Tongue (tissue), 2 donors: ENCODE data around the gene OCSTAMP. TPM values are rescaled to one million over a fixed set of nuclear protein-coding genes. Genes with fewer than 3 reads are reported as not detected.
A peak's percentile ranks its signal among the peaks of the same experiment; 100 is the strongest.

Experiments
- DNase-seq: peaks from one replicate; pipeline ENCODE4 v3.0.0-alpha.2; 2015
- total RNA-seq: library from RNA; depleted of rRNA; stranded (reverse); fragments of >200 nt; gene quantifications from one replicate; pipeline ENCODE4 v1.2.3, GENCODE V29; 2014

OCSTAMP gene
- not detected for total RNA-seq

- DNase-seq, result no peak
Measured at GRCh38 chr20:46550461-46550860, at the start of gene OCSTAMP. TSS of gene OCSTAMP (minus strand) at chr20:46550654. CDS start at chr20:46550560, 94 bp downstream.

DNA sequence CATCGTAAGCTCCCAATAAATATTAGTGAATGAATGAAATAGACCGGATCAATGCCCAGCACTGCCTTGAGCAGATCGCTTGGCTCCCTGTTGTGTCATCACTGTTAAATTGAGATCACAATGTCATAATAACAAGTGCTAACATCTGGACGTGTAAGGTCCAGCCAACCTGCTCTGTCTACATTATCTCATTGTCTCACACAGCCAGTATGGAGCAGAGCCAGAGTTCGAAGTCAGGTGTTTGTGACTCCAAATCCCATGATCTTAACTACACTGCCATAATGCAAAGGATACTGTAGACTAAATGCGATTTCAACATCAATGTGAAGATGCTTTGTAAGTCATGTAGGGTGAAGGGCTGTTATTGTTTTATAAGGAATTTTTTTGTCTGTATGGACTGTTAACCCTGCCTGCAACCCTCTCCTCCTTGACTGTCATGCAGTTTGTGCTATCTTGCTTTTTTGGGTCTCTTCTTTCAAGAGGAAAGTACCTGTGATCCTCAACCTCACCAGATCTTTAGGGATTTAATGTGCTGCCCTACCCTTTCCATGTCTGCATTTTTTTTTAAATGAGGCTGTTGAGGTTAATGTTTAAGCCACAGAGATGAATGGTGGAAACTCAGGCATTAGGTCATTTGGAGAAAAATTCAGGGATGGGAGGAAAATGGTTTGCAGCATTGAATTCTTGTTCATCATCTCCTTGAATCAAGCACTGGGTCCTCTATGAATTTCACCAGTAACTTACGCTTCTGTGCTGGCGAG, 49.0 kb upstream of the OCSTAMP start:
- peak; percentile 7 for DNase-seq

DNA sequence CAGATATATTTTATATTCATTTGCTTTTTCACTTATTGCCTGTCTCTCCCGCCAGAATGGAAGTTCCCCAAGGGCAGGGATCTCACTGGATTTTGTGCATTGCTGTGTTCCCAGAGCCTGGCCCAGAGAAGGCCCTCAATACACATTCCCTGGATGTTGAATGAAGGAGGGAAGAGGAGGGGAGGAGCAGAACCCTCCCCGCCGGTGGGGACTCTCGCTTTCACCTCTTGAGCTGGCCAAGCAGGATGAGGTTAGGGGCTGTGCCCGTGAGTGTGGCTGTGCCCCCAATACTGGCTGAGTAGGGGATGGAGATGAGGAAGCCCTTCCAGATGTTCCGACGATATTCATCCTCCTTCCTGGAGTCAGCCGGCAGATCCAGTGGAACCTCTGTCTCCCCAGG, 45.5 kb upstream of the OCSTAMP start:
- DNase-seq, result no peak

- no peak for DNase-seq
Measured at GRCh38 chr20:46594725-46595124, 44.3 kb upstream of the OCSTAMP start.

DNA sequence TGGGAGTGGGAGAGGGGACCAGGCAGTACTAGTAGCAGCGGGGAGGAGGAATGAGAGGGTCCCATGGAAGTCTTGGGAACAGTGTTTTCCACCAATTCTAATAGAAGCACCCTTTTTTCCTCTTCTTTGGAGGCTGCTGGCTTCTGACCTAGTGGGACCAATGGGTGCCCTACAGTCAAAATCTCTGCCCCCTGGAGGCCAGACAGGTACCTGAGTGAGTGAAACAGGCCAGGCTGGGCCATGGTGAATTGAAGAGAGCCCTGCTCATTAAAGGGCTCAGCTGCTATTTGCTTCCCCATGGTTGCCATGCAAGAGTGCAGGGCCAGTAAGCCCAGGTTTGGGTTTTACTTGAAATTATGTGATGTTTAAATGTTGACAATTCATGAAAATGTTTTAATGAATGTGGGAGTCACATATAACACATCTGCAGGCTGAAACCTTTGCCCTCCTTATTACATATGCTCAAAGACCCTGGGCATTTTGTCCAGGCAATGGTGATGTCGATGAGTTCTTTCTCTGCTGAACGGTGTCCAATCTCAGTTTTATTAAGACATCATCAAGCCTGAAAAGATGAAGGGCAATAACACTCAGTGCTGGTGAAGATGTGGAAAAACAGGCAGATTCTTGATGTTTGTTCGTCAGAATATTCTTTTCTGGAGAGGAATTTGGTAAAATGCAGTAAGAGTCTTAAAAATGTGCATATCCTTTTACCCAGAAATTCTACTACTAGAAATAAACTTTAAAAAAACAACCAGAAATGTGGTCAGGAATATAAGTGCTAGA, 42.3 kb upstream of the OCSTAMP start:
- DNase-seq, result no peak

GRCh38 chr20:46590443-46590842, 40.0 kb upstream of the OCSTAMP start:
- no peak for DNase-seq

- DNase-seq, result no peak
Measured at GRCh38 chr20:46588532-46589511, 38.4 kb upstream of the OCSTAMP start.

DNA sequence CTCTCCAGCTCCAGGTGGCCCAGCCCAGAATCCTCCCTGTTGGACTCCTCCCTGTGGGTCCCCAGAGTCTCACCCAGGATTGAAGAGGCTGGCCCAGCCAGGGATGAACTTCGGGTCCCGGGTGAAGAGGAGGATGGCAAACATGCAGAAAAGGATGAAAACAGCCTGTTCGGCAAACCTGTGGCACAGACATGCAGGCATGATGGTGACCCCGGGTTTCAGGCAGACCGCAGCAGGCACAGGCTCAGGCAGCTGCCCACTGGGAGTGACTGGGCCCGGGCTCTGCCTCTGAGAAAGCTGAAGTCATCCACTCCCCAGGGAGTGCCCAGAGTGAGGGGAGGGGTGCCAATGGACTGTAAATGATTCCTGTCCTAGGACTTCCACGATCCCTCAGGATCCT, 37.5 kb upstream of the OCSTAMP start:
- no peak for DNase-seq

- DNase-seq, result no peak
Measured at GRCh38 chr20:46586724-46587123, 36.3 kb upstream of the OCSTAMP start.

DNA sequence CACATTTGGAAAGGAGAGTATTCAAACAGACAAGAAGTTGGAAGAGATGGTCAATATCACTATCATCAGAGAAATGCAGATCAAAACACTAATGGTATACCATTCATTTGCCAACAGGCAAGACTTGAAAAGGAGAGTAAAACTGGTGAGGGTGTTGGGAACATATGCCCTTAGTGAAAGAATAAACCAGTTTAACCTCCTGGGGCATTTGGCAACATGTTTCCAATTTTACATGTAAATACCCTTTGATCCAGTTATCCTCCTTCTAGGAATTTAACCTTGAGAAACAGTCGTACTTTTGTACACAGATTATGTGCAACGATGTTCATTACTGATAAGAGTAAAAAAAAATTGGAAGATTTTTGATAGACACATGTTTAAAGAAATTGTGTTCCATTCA, 34.1 kb upstream of the OCSTAMP start:
- no peak for DNase-seq

GRCh38 chr20:46583411-46584214, 33.2 kb upstream of the OCSTAMP start:
- DNase-seq, result no peak

- no peak for DNase-seq
Measured at GRCh38 chr20:46582648-46583047, 32.2 kb upstream of the OCSTAMP start.

DNA sequence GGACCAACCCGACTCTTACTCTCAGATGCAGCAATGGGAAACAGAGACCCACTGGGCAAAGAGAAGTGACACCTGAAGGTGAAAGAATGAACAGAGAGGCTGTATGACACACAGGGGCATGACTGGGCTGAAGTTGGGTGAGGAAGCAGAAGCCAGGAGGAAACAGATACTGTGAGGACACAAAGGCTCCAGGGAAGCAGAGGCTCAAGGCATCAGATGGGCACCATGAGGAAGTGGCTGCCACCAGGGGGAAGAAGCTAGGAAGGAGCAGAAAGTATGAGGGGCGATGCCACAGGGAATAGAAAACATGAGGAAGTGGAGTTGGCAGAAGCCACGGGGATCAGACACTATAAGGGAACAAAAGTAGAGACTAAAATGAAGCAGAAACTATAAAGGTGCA, 30.9 kb upstream of the OCSTAMP start:
- DNase-seq, result no peak

DNA sequence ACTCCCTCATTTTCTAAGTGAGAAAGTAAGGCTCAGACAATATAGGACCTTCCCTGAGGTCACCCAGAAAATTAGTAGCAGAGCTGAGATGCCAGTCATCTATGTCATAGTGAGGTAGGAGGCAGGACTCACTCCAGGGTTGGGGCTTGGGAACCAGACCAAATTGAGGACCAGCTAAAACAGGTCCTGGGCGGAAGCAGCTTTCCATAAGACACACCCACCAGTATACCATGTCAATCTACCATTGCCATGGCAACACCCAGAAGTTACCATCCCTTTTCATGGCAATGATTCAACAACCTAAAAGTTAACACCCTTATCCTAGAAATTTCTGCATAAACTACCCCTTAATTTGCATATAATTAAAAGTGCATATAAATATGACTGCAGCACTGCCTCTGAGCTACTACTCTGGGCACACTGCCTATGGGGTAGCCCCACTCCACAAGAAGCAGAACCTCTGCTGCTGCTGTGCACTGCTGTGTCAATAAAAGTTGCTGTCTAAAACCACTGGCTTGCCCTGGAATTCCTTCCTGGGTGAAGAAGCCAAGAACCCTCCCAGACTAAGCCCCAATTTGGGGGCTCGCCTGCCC, 30.3 kb upstream of the OCSTAMP start:
- DNase-seq, result no peak

- no peak for DNase-seq
Measured at GRCh38 chr20:46578745-46579144, 28.3 kb upstream of the OCSTAMP start.

DNA sequence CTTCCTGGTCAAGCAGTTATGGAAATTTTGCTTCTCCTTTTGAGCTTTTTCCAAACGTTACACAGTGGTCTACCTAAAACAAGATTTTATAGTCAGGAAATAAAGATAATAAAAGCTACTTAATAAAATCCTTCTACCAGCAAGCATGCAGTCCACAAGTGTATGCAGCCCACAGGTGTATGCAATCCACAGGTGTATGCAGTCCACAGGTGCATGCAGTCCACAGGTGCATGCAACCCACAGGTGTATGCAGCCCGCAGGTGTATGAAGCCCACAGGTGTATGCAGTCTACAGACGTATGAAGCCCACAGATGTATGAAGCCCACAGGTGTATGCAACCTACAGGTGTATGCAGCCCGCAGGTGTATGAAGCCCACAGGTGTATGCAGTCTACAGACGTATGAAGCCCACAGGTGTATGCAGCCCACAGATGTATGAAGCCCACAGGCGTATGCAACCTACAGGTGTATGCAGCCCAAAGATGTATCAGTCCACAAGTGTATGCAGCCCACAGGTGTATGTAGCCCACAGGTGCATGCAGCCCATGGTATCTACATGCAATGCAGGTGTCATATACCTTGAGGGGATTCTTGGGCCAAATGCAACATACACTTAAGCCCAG, 26.4 kb upstream of the OCSTAMP start:
- no peak for DNase-seq

GRCh38 chr20:46575937-46576461, 25.5 kb upstream of the OCSTAMP start:
- DNase-seq, result no peak

- no peak for DNase-seq
Measured at GRCh38 chr20:46575394-46575793, 24.9 kb upstream of the OCSTAMP start.

GRCh38 chr20:46573788-46574584, 23.5 kb upstream of the OCSTAMP start:
- DNase-seq, result no peak

DNA sequence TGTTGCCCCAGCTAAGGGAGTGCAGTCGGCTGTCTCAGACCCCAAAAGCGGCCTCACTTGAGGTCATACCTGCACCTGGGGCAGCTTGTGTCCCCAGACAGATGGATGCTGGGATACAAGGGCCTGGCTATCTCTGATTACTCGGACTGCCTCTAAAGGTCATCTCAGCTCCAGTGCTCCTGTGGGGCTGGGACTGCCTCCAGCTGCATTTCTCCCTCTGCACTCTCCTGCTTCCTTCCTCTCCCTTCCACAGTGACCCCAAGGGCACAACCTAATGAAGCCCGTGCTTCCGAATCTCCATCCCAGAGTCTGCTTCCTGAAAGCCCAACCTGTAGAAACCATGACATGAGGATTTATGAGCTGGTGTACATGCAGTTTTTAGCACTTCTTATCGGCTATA, 22.8 kb upstream of the OCSTAMP start:
- no peak for DNase-seq
